Liver (tissue), 9 donors: ENCODE measurements around the gene PEX11A. TPM values are rescaled to one million over a fixed set of nuclear protein-coding genes. Genes with fewer than 3 reads are reported as not detected.

Source experiments
- DNase-seq: peaks from one replicate; pipeline ENCODE4 v3.0.0-alpha.2; 2017; ENCODE audit warnings: low spot score
- H3K27ac ChIP-seq, 2 donors: one replicate each; pipeline ENCODE4 v1.7.0; 2013; ENCODE audit warnings: inconsistent platforms in 2 of 2, low read length in 2 of 2, control low read depth in 1 of 2, low read depth in 1 of 2, mild to moderate bottlenecking in 1 of 2
- H3K27me3 ChIP-seq, 4 donors: one replicate each; pipeline versions ENCODE4 v1.6.1 to v1.7.0; 2013; ENCODE audit warnings: low read length in 3 of 4, inconsistent platforms in 1 of 4, mild to moderate bottlenecking in 1 of 4, moderate library complexity in 1 of 4; ENCODE audit not compliant: control insufficient read depth in 4 of 4, insufficient read depth in 4 of 4
- H3K36me3 ChIP-seq, 4 donors: one replicate each; pipeline versions ENCODE4 v1.6.1 to v1.7.0; 2013; ENCODE audit warnings: low read length in 3 of 4, mild to moderate bottlenecking in 3 of 4, low read depth in 1 of 4, moderate library complexity in 1 of 4; ENCODE audit not compliant: control insufficient read depth in 4 of 4, insufficient read depth in 3 of 4
- H3K4me1 ChIP-seq, 4 donors: one replicate each; pipeline versions ENCODE4 v1.6.1 to v1.7.0; 2013; ENCODE audit warnings: low read length in 3 of 4, mild to moderate bottlenecking in 3 of 4, moderate library complexity in 1 of 4; ENCODE audit not compliant: control insufficient read depth in 4 of 4, insufficient read depth in 4 of 4
- H3K4me3 ChIP-seq, 3 donors: one replicate each; pipeline versions ENCODE4 v1.6.1 to v1.7.0; 2013; ENCODE audit warnings: low read length in 3 of 3, control low read depth in 1 of 3, low read depth in 1 of 3, mild to moderate bottlenecking in 1 of 3
- H3K9ac ChIP-seq, 2 donors: one replicate each; pipeline ENCODE4 v1.7.0; 2013; ENCODE audit warnings: low read length in 2 of 2, mild to moderate bottlenecking in 2 of 2, moderate library complexity in 2 of 2, control low read depth in 1 of 2, low read depth in 1 of 2
- H3K9me3 ChIP-seq, 4 donors: one replicate each; pipeline versions ENCODE4 v1.6.1 to v1.7.0; 2013; ENCODE audit warnings: low read length in 3 of 4; ENCODE audit not compliant: control insufficient read depth in 4 of 4
- ATF3 ChIP-seq: IDR thresholded peaks from 2 replicates; pipeline ENCODE4 v1.6.1; 2016; ENCODE audit warnings: antibody characterized with exemption
- EGR1 ChIP-seq, 2 donors: IDR thresholded peaks; 2 replicates each; pipeline ENCODE4 v1.6.1; 2016 to 2018; ENCODE audit warnings: antibody characterized with exemption in 2 of 2, low read depth in 2 of 2
- FOXA2 ChIP-seq: IDR thresholded peaks from 2 replicates; pipeline ENCODE4 v1.6.1; 2016; ENCODE audit warnings: antibody characterized with exemption
- GABPA ChIP-seq, 2 donors: IDR thresholded peaks in 1 of 2; conservative IDR thresholded peaks in 1 of 2; 2 replicates each; pipeline ENCODE4 v1.6.1; 2016; ENCODE audit warnings: antibody characterized with exemption in 2 of 2, mild to moderate bottlenecking in 1 of 2, moderate library complexity in 1 of 2
- HNF4A ChIP-seq, 2 donors: conservative IDR thresholded peaks; 2 replicates each; pipeline ENCODE4 v1.6.1; 2016; ENCODE audit warnings: antibody characterized with exemption in 2 of 2, mild to moderate bottlenecking in 2 of 2
- HNF4G ChIP-seq: IDR thresholded peaks from 2 replicates; pipeline ENCODE4 v1.6.1; 2016; ENCODE audit warnings: antibody characterized with exemption
- JUND ChIP-seq, 2 donors: IDR thresholded peaks; 2 replicates each; pipeline ENCODE4 v1.6.1; 2016; ENCODE audit warnings: antibody characterized with exemption in 2 of 2
- MAX ChIP-seq: IDR thresholded peaks from 2 replicates; pipeline ENCODE4 v1.6.1; 2016; ENCODE audit warnings: antibody characterized with exemption
- NR2F2 ChIP-seq: IDR thresholded peaks from 2 replicates; pipeline ENCODE4 v1.6.1; 2016; ENCODE audit warnings: antibody characterized with exemption
- RAD21 ChIP-seq, 2 donors: IDR thresholded peaks; 2 replicates each; pipeline ENCODE4 v1.6.1; 2016; ENCODE audit warnings: antibody characterized with exemption in 2 of 2, mild to moderate bottlenecking in 2 of 2
- REST ChIP-seq: IDR thresholded peaks from 2 replicates; pipeline ENCODE4 v1.6.1; 2016; ENCODE audit warnings: antibody characterized with exemption, mild to moderate bottlenecking
- RXRA ChIP-seq, 2 donors: IDR thresholded peaks; 2 replicates each; pipeline ENCODE4 v1.6.1; 2017 to 2018; ENCODE audit warnings: antibody characterized with exemption in 2 of 2, mild to moderate bottlenecking in 1 of 2
- SP1 ChIP-seq: IDR thresholded peaks from 2 replicates; pipeline ENCODE4 v1.6.1; 2018; ENCODE audit warnings: antibody characterized with exemption, mild to moderate bottlenecking
- ZBTB33 ChIP-seq: IDR thresholded peaks from 2 replicates; pipeline ENCODE4 v1.6.1; 2016; ENCODE audit warnings: antibody characterized with exemption
- WGBS: extraction: QIAGEN DNeasy Blood & Tissue Kit; methylation state at CpG from one replicate; pipeline ENCODE4 v1.1.7; 2013; 5-methylcytosine and 5-hydroxymethylcytosine counted together
- polyA plus RNA-seq, 2 donors: library from polyadenylated mRNA; stranded (reverse) in 1 of 2; unstranded in 1 of 2; fragments of 200-250 nt in 1 of 2; fragments of >200 nt in 1 of 2; fragmentation: Nextera tagmentation in 1 of 2; extraction: Ambion mirVana in 1 of 2; gene quantifications; one replicate each; pipeline versions ENCODE4 v1.2.1 to v1.2.3, GENCODE V29; 2013 to 2015
- total RNA-seq, 2 donors: library from RNA; depleted of rRNA; stranded (reverse); fragments of >200 nt; gene quantifications; one replicate each; pipeline ENCODE4 v1.2.3, GENCODE V29; 2014
- TF ChIP-seq, protein P1 (sequence below): fragments of 150-350 bp; IDR thresholded peaks from 2 replicates; pipeline ENCODE4 v1.5.1; 2017; ENCODE audit warnings: improper control_type of control experiment, low read depth, low read length; ENCODE audit not compliant: missing input control
- donor health status: healthy.
- donor health status: healthy.
- donor health status: healthy.
- donor health status: healthy.
- donor health status: healthy.

The PEX11A gene
- total and polyA plus RNA-seq, 4 donors = 6.6 to 47.9 (median 24.3) TPM

DNA sequence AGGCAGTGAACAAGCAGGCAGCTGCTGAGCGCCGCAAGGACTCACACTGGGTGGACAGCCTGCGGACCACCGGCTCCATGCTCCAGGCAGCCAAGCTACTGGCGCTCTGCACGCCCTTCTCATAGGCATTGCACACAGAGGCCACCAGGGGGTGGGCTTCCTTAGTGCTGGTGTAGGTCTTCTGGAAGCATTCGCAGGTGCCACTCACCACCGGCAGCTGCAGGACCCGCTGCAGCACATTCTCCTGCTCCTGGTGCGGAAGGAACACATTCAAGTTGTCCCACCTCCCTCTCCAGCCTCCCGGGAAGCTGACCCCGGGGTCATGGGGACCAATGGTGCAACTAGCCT lies 17.4 kb downstream of the PEX11A start:
- Histone ChIP-seq H3K27me3 (no peaks in the 10 kb centered on the region), H3K4me1 (peaks cover 0 to 32% (median 21%) of the 10 kb centered on the region in 4 donors), H3K9me3 (no peaks in the 10 kb centered on the region), H3K36me3 (peaks cover 0 to 9% (median 0%) of the 10 kb centered on the region in 4 donors), H3K27ac (no peak overlapping the region), H3K4me3 (no peak overlapping the region), H3K9ac (no peak overlapping the region)
- 78% methylated on average over 12 of the region's 12 CpGs for WGBS
- TF ChIP-seq RXRA (IDR thresholded peaks at IDR 0.05) (no peak), HNF4G (no peak), EGR1 (IDR thresholded peaks at IDR 0.05; ENCODE audit: low read depth in 2 of 2) (no peak), FOXA2 (no peak), JUND (IDR thresholded peaks at IDR 0.05) (no peak), RAD21 (IDR thresholded peaks at IDR 0.05) (peak in 1 of 2 donors; percentile 39), ATF3 (no peak)
- TF ChIP-seq, protein P1, sequence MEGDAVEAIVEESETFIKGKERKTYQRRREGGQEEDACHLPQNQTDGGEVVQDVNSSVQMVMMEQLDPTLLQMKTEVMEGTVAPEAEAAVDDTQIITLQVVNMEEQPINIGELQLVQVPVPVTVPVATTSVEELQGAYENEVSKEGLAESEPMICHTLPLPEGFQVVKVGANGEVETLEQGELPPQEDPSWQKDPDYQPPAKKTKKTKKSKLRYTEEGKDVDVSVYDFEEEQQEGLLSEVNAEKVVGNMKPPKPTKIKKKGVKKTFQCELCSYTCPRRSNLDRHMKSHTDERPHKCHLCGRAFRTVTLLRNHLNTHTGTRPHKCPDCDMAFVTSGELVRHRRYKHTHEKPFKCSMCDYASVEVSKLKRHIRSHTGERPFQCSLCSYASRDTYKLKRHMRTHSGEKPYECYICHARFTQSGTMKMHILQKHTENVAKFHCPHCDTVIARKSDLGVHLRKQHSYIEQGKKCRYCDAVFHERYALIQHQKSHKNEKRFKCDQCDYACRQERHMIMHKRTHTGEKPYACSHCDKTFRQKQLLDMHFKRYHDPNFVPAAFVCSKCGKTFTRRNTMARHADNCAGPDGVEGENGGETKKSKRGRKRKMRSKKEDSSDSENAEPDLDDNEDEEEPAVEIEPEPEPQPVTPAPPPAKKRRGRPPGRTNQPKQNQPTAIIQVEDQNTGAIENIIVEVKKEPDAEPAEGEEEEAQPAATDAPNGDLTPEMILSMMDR = peak; percentile 25
- no peak for DNase-seq

- H3K9ac ChIP-seq = no peak overlapping the region
- no peaks in the 10 kb centered on the region for H3K27me3 ChIP-seq
- TF ChIP-seq FOXA2 (no peak), MAX (no peak), HNF4A (conservative IDR thresholded peaks at IDR 0.05) (no peak), SP1 (no peak), HNF4G (no peak), NR2F2 (no peak), ZBTB33 (no peak), REST (no peak), GABPA (IDR thresholded peaks at IDR 0.05 in 1 of 2, conservative IDR thresholded peaks at IDR 0.05 in 1 of 2) (no peak), RAD21 (IDR thresholded peaks at IDR 0.05) (no peak)
- TF ChIP-seq, protein P1 = no peak
- 95% methylated on average over 12 of the region's 12 CpGs for WGBS
- H3K27ac ChIP-seq = no peak overlapping the region
- peaks cover 0 to 11% (median 0%) of the 10 kb centered on the region in 4 donors for H3K36me3 ChIP-seq
- H3K4me1 ChIP-seq = peaks cover 0 to 32% (median 21%) of the 10 kb centered on the region in 4 donors
- H3K4me3 ChIP-seq = no peak overlapping the region
- no peaks in the 10 kb centered on the region for H3K9me3 ChIP-seq
- no peak for DNase-seq
Observed at GRCh38 chr15:89672221-89673164, 18.1 kb downstream of the PEX11A start.
